Cardiac muscle cell (in vitro differentiated cells and primary cell): ENCODE measurements around the gene ZNF334. TPM values are rescaled to one million over a fixed set of nuclear protein-coding genes. Genes with fewer than 3 reads are reported as not detected.

ENCODE experiments used
- DNase-seq, 2 donors: peaks; one replicate each; pipeline versions ENCODE4 v3.0.0 to v3.0.0-alpha.2; 2010 to 2017; ENCODE audit warnings: low read depth in 1 of 2, low spot score in 1 of 2
- H3K27ac ChIP-seq: fragments of 200-600 bp; sonication (generic); 2 replicates; pipeline ENCODE4 v1.5.1; 2016
- H3K27me3 ChIP-seq: fragments of 200-600 bp; sonication (generic); 2 replicates; pipeline ENCODE4 v1.6.0; 2016; ENCODE audit warnings: control low read depth
- H3K36me3 ChIP-seq: fragments of 200-600 bp; sonication (generic); 2 replicates; pipeline ENCODE4 v1.5.1; 2016; ENCODE audit warnings: control low read depth
- H3K4me1 ChIP-seq: fragments of 200-600 bp; sonication (generic); 2 replicates; pipeline ENCODE4 v1.8.1; 2017; ENCODE audit warnings: low read depth, mild to moderate bottlenecking, mixed run types
- H3K4me3 ChIP-seq: fragments of 200-600 bp; sonication (generic); 2 replicates; pipeline ENCODE4 v1.5.1; 2016; ENCODE audit warnings: mild to moderate bottlenecking
- H3K9me3 ChIP-seq: fragments of 200-600 bp; sonication (generic); 2 replicates; pipeline ENCODE4 v1.5.1; 2017; ENCODE audit warnings: low read depth, mild to moderate bottlenecking, control low read depth
- polyA plus RNA-seq: library from polyadenylated mRNA; unstranded; fragments of >200 nt; fragmentation: Nextera tagmentation; extraction: Ambion mirVana; gene quantifications from 2 replicates; pipeline ENCODE4 v1.2.1, GENCODE V29; 2016
- total RNA-seq: library from RNA; depleted of rRNA; stranded (reverse); fragments of >200 nt; gene quantifications from 2 replicates; pipeline ENCODE4 v1.2.3, GENCODE V29; 2016
- TF ChIP-seq, protein P1 (sequence below): IDR thresholded peaks from 2 replicates; pipeline ENCODE4 v1.5.1; 2012; ENCODE audit warnings: low read depth, mild to moderate bottlenecking, low read length

Gene ZNF334
- total and polyA plus RNA-seq, 2 experiments from 2014 or later: 10.9 to 13.4 TPM

DNA sequence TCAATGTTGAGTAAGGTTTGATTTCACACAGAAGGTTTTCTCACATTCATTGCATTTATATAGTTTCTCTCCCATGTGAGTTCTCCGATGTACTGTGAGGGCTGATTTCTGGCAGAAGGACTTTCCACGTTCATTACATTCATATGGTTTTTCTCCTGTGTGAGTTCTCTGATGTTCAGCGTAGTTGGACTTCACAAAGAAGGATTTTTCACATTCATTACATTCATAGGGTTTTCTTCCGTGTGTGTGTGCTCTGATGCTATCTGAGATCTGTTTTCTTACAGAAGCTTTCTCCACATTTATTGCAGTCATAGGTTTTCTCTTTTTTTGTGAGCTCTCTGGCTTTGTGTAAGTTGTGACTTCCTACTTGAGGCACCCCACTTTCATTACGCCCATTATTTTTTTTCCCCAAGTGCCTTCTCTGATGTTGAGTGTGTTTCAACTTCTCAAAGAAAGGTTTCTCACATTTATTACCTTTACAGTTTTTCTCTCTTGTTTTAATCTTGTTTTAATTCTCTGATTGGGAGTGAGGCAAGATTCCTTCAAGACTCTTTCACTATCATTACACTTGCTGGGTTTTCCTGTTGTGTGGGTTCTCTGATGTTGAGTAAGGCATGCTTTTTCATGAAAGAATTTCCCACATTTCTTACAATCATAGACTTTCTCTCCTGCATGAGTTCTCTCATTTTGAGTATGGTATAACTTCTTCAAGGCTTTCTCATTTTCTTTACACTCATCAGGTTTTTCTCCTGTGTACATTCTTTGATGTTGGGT, 56.9 kb downstream of the ZNF334 start:
- Histone ChIP-seq H3K27ac (no peak overlapping the region), H3K27me3 (no peaks in the 10 kb centered on the region), H3K9me3 (no peaks in the 10 kb centered on the region), H3K36me3 (no peaks in the 10 kb centered on the region), H3K4me1 (no peaks in the 10 kb centered on the region), H3K4me3 (no peak overlapping the region)
- TF ChIP-seq, protein P1, sequence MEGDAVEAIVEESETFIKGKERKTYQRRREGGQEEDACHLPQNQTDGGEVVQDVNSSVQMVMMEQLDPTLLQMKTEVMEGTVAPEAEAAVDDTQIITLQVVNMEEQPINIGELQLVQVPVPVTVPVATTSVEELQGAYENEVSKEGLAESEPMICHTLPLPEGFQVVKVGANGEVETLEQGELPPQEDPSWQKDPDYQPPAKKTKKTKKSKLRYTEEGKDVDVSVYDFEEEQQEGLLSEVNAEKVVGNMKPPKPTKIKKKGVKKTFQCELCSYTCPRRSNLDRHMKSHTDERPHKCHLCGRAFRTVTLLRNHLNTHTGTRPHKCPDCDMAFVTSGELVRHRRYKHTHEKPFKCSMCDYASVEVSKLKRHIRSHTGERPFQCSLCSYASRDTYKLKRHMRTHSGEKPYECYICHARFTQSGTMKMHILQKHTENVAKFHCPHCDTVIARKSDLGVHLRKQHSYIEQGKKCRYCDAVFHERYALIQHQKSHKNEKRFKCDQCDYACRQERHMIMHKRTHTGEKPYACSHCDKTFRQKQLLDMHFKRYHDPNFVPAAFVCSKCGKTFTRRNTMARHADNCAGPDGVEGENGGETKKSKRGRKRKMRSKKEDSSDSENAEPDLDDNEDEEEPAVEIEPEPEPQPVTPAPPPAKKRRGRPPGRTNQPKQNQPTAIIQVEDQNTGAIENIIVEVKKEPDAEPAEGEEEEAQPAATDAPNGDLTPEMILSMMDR: no peak
- DNase-seq: no peak

DNA sequence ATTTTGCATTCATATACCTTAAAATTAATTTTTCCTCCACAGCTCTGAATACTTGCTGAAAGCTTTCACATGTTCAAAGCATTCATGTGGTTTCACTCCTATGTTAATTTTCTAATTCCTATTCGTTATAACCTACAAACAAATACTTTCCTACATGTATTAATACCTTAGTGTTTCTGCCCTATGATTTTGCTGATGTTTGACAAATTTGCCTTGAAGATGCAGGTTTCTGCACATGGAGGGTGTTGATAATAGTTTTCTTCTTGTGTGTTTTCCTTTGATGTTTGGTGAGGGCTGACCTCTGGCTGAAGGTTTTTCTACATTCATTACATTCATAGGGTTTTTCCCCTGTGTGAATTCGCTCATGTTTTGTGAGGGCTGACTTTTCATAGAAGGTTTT, 57.6 kb downstream of the ZNF334 start:
- no peaks in the 10 kb centered on the region for H3K9me3 ChIP-seq
- H3K36me3 ChIP-seq: no peaks in the 10 kb centered on the region
- H3K27ac ChIP-seq: no peak overlapping the region
- TF ChIP-seq, protein P1: no peak
- H3K4me3 ChIP-seq: no peak overlapping the region
- no peak for DNase-seq
- H3K27me3 ChIP-seq: no peaks in the 10 kb centered on the region
- no peaks in the 10 kb centered on the region for H3K4me1 ChIP-seq

Other genes with a start within 250 kb of the ZNF334 start
- not detected in 2 replicates for gene CDH22, start 205.1 kb downstream of the ZNF334 start, total RNA-seq
- not detected in 2 replicates for gene CDH22, start 205.1 kb downstream of the ZNF334 start, polyA plus RNA-seq
- gene ELMO2, start 106.9 kb downstream of the ZNF334 start, total RNA-seq: 35.7 and 38.0 TPM in 2 replicates
- 38.3 and 38.7 TPM in 2 replicates for gene ELMO2, start 106.9 kb downstream of the ZNF334 start, polyA plus RNA-seq
- not detected in 2 replicates for gene OCSTAMP, start 37.1 kb upstream of the ZNF334 start, total RNA-seq
- gene OCSTAMP, start 37.1 kb upstream of the ZNF334 start, polyA plus RNA-seq: not detected in 2 replicates
- gene SLC13A3, start 137.9 kb upstream of the ZNF334 start, total RNA-seq: 2.5 and 3.9 TPM in 2 replicates
- 2.1 and 3.5 TPM in 2 replicates for gene SLC13A3, start 137.9 kb upstream of the ZNF334 start, polyA plus RNA-seq
- 19.6 and 21.2 TPM in 2 replicates for gene TP53RK, start 175.9 kb upstream of the ZNF334 start, total RNA-seq
- gene TP53RK, start 175.9 kb upstream of the ZNF334 start, polyA plus RNA-seq: 15.8 and 16.1 TPM in 2 replicates
- gene SLC2A10, start 196.1 kb upstream of the ZNF334 start, total RNA-seq: 15.6 and 20.1 TPM in 2 replicates
- 7.8 and 9.9 TPM in 2 replicates for gene SLC2A10, start 196.1 kb upstream of the ZNF334 start, polyA plus RNA-seq